Heart left ventricle (tissue), 13 donors: ENCODE measurements around the gene CEND1.

ENCODE experiments used
- POLR2A ChIP-seq, 2 donors: fragments of 450-650 bp; IDR thresholded peaks; one replicate each; pipeline ENCODE4 v1.6.1; 2017; ENCODE audit warnings: antibody characterized with exemption in 2 of 2, mild to moderate bottlenecking in 2 of 2, moderate library complexity in 2 of 2
- TF ChIP-seq, protein P1 (sequence below), 12 donors: fragments of 200-600 bp; sonication (generic) in 4 of 12; IDR thresholded peaks; one replicate each; pipeline versions ENCODE4 v1.5.0 to v1.8.0; 2018 to 2022; ENCODE audit warnings: antibody characterized with exemption in 12 of 12, mild to moderate bottlenecking in 5 of 12
- donor health status: ischemic (EF 13 %, LVEDD 7.1; RV severe dilation, severe dysfunction).
- donor health status: DM: no; HTN: yes; CAD: no.
- donor health status: DM: no; HTN: no; CAD: no.
- donor health status: ischemic (EF 25% LVEDD 6.9; RV normal size, moderate dysfunction).
- donor health status: ischemic (EF 25% LVEDD 5.7; RV mildly dilated, moderate dysfunction).
- donor health status: ischemic (EF 35%, LVEDD 5.7; RV mildly dilated, moderate dysfunction).
- donor health status: nonischemic (EF 11% LVEDD 7.7; RV severe dilation, severe dysfunction).
- donor health status: DM: yes; HTN: yes; CAD: no.
- donor health status: PGD.
- donor health status: ischemic (EF 29% LVEDD 5.4; RV normal size, mild dysfunction).
- donor health status: nonischemic (EF 23%, LVEDD 6.1; RV moderate dilation, normal function).

DNA sequence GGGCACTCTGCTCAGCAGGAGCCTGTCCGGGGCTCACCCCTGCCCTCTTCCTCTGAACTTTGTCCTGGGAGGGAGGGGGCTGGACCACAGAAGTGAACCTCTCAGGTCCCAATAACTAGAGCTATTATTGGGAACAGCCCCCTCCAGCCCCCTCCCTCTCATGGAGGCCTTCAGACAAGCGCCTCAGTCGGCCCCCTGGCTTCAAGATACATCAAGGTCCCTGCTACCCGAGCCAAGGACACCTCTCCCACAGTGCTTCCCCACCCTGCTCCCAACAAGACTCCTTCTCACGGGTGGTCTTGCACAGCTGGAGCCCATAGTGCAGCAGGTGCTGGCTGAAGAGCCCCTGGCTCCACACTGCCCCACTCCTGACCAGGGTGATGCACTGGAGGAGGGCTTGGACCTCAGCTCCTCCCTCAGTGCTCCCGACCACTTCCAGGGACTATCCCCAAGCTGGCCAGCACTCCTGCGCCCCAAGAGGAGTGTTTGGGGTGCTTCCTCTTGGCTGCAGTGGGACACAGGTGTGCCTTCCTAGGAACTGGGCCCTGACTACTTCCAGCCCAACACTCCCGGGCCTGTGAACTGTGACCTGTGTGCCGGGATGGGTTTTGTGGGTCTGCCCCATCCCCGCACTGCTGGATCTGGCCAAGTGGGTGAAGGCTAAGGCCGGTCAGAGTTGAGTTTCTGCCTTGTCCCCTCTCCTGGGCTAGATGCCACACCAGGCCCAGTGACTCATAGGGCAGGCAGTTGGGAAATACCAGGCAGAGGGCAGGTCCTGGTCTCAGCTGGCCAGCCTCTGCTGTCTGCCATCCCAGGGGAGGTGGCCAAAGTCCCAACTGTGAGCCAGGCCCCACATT lies 31.0 kb upstream of the CEND1 start:
- TF ChIP-seq, protein P1, sequence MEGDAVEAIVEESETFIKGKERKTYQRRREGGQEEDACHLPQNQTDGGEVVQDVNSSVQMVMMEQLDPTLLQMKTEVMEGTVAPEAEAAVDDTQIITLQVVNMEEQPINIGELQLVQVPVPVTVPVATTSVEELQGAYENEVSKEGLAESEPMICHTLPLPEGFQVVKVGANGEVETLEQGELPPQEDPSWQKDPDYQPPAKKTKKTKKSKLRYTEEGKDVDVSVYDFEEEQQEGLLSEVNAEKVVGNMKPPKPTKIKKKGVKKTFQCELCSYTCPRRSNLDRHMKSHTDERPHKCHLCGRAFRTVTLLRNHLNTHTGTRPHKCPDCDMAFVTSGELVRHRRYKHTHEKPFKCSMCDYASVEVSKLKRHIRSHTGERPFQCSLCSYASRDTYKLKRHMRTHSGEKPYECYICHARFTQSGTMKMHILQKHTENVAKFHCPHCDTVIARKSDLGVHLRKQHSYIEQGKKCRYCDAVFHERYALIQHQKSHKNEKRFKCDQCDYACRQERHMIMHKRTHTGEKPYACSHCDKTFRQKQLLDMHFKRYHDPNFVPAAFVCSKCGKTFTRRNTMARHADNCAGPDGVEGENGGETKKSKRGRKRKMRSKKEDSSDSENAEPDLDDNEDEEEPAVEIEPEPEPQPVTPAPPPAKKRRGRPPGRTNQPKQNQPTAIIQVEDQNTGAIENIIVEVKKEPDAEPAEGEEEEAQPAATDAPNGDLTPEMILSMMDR (IDR thresholded peaks at IDR 0.05) = no peak
- no peak for TF ChIP-seq POLR2A (IDR thresholded peaks at IDR 0.05)
